Heart left ventricle (tissue), 16 donors: Measurements from ENCODE around the gene CITED2. TPM values are rescaled to one million over a fixed set of nuclear protein-coding genes. Genes with fewer than 3 reads are reported as not detected.

Experiments
- ATAC-seq, 4 donors: fragments of 200-7000 bp; cut with Tn5 transposase; one replicate each; pipeline ENCODE4 v1.9.1; 2020 to 2022; ENCODE audit warnings: moderate library complexity in 4 of 4, mild to moderate bottlenecking in 3 of 4, moderate number of reproducible peaks in 1 of 4
- DNase-seq, 5 donors: peaks; one replicate each; pipeline ENCODE4 v3.0.0-alpha.2; 2020
- H3K27ac ChIP-seq, 12 donors: fragments of 200-600 bp; sonication (generic) in 4 of 12; one replicate each; pipeline versions ENCODE4 v1.5.0 to v1.8.0; 2016 to 2022; ENCODE audit warnings: mild to moderate bottlenecking in 2 of 12
- H3K27me3 ChIP-seq, 9 donors: fragments of 200-600 bp; sonication (generic) in 2 of 9; one replicate each; pipeline versions ENCODE4 v1.5.1 to v1.8.0; 2016 to 2022; ENCODE audit warnings: mild to moderate bottlenecking in 3 of 9
- H3K36me3 ChIP-seq, 9 donors: fragments of 200-600 bp; sonication (generic) in 2 of 9; one replicate each; pipeline versions ENCODE4 v1.5.0 to v1.8.0; 2018 to 2022; ENCODE audit warnings: mild to moderate bottlenecking in 2 of 9
- H3K4me1 ChIP-seq, 12 donors: fragments of 200-600 bp; sonication (generic) in 4 of 12; one replicate each; pipeline versions ENCODE4 v1.5.0 to v1.8.0; 2016 to 2022; ENCODE audit warnings: mild to moderate bottlenecking in 3 of 12
- H3K4me3 ChIP-seq, 12 donors: fragments of 200-600 bp; sonication (generic) in 4 of 12; one replicate each; pipeline versions ENCODE4 v1.5.0 to v1.8.0; 2017 to 2022; ENCODE audit warnings: mild to moderate bottlenecking in 9 of 12, moderate library complexity in 4 of 12
- H3K9me3 ChIP-seq, 12 donors: fragments of 200-600 bp; sonication (generic) in 4 of 12; one replicate each; pipeline versions ENCODE4 v1.5.0 to v1.8.0; 2016 to 2022; ENCODE audit warnings: mild to moderate bottlenecking in 1 of 12
- POLR2A ChIP-seq, 2 donors: fragments of 450-650 bp; IDR thresholded peaks; one replicate each; pipeline ENCODE4 v1.6.1; 2017; ENCODE audit warnings: antibody characterized with exemption in 2 of 2, mild to moderate bottlenecking in 2 of 2, moderate library complexity in 2 of 2
- WGBS, 4 donors: extraction: QIAGEN DNeasy Blood & Tissue Kit in 2 of 4; methylation state at CpG; one replicate each; pipeline versions ENCODE4 v1.1.5 to v1.1.7; 2013 to 2018; 5-methylcytosine and 5-hydroxymethylcytosine counted together
- intact Hi-C, 10 donors: fragments of 100-400 bp; cut with DNase I; formaldehyde crosslinking; loops; one replicate each; pipeline versions ENCODE4 v1.11.1 to v1.14.2; 2022
- polyA plus RNA-seq, 2 donors: library from polyadenylated mRNA; stranded (reverse); fragments of 200-250 nt; gene quantifications; one replicate each; pipeline ENCODE4 v1.2.3, GENCODE V29; 2013
- total RNA-seq, 9 donors: library from RNA; depleted of rRNA in 2 of 9; stranded (reverse); fragments of >200 nt in 2 of 9; fragmentation: NEBNext Ultra II Directional in 3 of 9; extraction: Animal tissue kit (Norgen Biotek cat#: 25700) in 3 of 9; gene quantifications; one replicate each; pipeline versions ENCODE4 v1.1.0 to v1.2.4, GENCODE V29; 2016 to 2023
- TF ChIP-seq, protein P1 (sequence below), 12 donors: fragments of 200-600 bp; sonication (generic) in 4 of 12; IDR thresholded peaks; one replicate each; pipeline versions ENCODE4 v1.5.0 to v1.8.0; 2018 to 2022; ENCODE audit warnings: antibody characterized with exemption in 12 of 12, mild to moderate bottlenecking in 5 of 12
- donor health status: ischemic (EF 13 %, LVEDD 7.1; RV severe dilation, severe dysfunction).
- donor health status: healthy with polysubstance abuse.
- donor health status: DM: no; HTN: yes; CAD: no.
- donor health status: DM: no; HTN: no; CAD: no.
- donor health status: ischemic (EF 25% LVEDD 6.9; RV normal size, moderate dysfunction).
- donor health status: ischemic (EF 25% LVEDD 5.7; RV mildly dilated, moderate dysfunction).
- donor health status: healthy.
- donor health status: DM: yes; HTN: yes; CAD: no.
- donor health status: ischemic (EF 35%, LVEDD 5.7; RV mildly dilated, moderate dysfunction).
- donor health status: nonischemic (EF 11% LVEDD 7.7; RV severe dilation, severe dysfunction).
- donor health status: DM: yes; HTN: yes; CAD: no.
- donor health status: PGD.
- donor health status: ischemic (EF 29% LVEDD 5.4; RV normal size, mild dysfunction).
- donor health status: nonischemic (EF 23%, LVEDD 6.1; RV moderate dilation, normal function).

CITED2 gene
- total and polyA plus RNA-seq, 11 donors = 13.0 to 233 (median 149) TPM

DNA sequence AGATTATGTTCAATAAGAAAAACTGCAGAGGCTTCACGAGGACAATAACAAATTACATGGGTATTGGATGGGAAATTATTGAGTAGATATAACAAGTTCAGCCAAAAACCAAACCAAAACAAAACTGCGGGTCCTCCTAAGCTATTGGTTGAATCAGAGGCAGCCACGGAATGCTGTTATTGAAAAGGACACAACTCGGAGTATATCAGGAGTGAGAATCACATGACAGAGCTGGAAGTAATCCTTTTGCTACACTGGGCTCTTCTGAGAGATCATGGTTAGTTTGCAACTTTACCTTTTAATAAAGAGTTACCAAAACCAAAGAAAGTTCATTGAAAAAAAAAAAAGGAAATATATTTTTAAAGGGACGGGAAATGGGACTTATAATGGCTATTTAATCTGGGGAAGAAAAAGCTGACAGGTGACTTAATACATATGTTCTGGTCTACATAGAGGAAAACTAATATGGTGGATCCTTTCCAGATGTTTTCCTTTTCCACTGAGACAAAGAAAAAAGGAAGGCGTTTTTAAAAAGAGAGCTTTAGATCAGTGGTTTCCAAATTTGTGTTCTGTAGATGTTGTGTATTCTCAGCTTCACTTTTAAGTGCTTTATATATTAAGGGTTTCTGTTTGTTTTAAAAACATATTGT, 6.9 kb upstream of the CITED2 start:
- Histone ChIP-seq H3K27me3 (no peaks in the 10 kb centered on the region), H3K27ac (peak overlapping the region in 1 of 12 donors; percentile 23), H3K4me1 (peaks cover 0 to 15% (median 3%) of the 10 kb centered on the region in 12 donors), H3K36me3 (no peaks in the 10 kb centered on the region), H3K9me3 (peaks cover 0 to 4% (median 0%) of the 10 kb centered on the region in 12 donors), H3K4me3 (no peak overlapping the region)
- intact Hi-C loops = no loop called here
- WGBS, 4 donors = 50 to 56% (median 53%) methylated on average over 6 of the region's 6 CpGs
- TF ChIP-seq, protein P1, sequence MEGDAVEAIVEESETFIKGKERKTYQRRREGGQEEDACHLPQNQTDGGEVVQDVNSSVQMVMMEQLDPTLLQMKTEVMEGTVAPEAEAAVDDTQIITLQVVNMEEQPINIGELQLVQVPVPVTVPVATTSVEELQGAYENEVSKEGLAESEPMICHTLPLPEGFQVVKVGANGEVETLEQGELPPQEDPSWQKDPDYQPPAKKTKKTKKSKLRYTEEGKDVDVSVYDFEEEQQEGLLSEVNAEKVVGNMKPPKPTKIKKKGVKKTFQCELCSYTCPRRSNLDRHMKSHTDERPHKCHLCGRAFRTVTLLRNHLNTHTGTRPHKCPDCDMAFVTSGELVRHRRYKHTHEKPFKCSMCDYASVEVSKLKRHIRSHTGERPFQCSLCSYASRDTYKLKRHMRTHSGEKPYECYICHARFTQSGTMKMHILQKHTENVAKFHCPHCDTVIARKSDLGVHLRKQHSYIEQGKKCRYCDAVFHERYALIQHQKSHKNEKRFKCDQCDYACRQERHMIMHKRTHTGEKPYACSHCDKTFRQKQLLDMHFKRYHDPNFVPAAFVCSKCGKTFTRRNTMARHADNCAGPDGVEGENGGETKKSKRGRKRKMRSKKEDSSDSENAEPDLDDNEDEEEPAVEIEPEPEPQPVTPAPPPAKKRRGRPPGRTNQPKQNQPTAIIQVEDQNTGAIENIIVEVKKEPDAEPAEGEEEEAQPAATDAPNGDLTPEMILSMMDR (IDR thresholded peaks at IDR 0.05) = no peak
- TF ChIP-seq POLR2A (IDR thresholded peaks at IDR 0.05) = no peak
- DNase-seq (no peak), ATAC-seq (no peak)

DNA sequence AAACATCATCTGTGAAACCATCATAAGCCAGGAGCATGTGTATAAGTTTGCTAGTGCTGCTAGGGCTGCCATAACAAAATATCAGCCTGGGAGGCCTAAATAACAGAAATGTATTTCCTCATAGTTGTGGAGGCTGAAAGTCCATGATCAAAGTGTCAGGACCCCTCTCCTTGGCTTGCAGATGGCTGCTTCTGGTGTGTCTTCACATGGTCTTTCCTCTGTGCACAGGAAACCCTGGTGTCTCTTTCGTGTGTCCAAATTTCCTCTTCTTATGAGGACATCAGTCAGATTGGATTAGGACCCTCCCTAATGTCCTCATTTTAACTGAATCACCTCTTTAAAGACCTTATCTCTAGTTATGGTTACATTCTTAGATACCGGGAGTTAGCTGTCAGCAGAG, 6.2 kb upstream of the CITED2 start:
- WGBS, 4 donors = 65 to 81% (median 73%) methylated on average over 2 of the region's 2 CpGs

DNA sequence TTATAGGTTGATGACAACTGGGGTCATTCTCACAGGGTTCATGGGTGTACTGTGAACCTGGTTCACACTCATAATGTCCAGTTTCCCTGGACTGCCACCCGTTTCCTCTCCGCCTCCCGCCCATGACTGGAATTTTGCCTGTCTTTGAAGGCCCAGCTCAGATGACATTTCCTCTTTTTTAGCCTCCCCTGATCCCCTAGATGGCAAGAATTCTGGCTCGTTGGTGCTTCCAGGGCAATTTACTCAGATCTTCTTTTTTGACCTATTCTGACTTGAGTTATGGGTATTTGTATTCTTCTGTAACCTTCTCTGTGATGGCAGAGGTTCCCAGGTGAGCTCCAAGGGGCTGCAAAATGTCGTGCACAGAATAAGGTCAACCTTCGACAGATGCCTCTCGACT, 5.7 kb upstream of the CITED2 start:
- 90 to 93% (median 91%) methylated on average over 7 of the region's 7 CpGs for WGBS, 4 donors

More for the DNA sequence above, 6.2 kb upstream of the CITED2 start:
- no peaks in the 10 kb centered on the region for H3K36me3 ChIP-seq
- intact Hi-C loops = no loop called here
- no peaks in the 10 kb centered on the region for H3K27me3 ChIP-seq
- H3K4me3 ChIP-seq = no peak overlapping the region
- ATAC-seq = no peak
- no peak for DNase-seq
- H3K9me3 ChIP-seq = peaks cover 0 to 4% (median 0%) of the 10 kb centered on the region in 12 donors
- H3K27ac ChIP-seq = no peak overlapping the region
- H3K4me1 ChIP-seq = peaks cover 0 to 20% (median 6%) of the 10 kb centered on the region in 12 donors
- TF ChIP-seq, protein P1 (IDR thresholded peaks at IDR 0.05) = no peak
- TF ChIP-seq POLR2A (IDR thresholded peaks at IDR 0.05) = no peak

DNA sequence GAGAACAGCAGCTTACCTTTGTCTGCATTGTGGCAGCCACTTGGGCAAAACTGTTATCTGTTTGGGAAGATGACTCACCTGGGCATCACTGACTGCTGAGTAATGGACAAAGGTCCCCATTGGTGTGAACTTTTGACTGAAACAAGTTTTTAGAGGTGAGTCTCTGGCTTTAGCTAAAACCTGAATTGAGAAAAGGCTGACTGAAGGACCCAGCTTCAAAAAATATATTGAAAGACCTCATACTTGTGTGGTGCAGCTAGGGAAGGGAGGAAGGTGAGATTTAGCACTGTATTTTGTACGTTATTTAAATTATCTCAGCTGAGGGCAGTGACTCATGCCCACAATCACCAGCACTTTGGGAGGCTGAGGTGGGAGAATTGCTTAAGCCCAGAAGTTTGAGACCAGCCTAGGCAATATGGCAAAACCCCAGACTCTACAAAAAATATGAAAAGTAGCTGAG, 4.5 kb upstream of the CITED2 start:
- intact Hi-C loops = loop anchor here (5.0 to 10.0 kb wide), 17 partner anchors 128 to 1546 kb away; no protein-coding TSS in a partner anchor
- DNase-seq (no peak), ATAC-seq (no peak)
- Histone ChIP-seq H3K27me3 (no peaks in the 10 kb centered on the region), H3K9me3 (peaks cover 0 to 4% (median 0%) of the 10 kb centered on the region in 12 donors), H3K4me1 (peaks cover 0 to 20% (median 6%) of the 10 kb centered on the region in 12 donors), H3K4me3 (no peak overlapping the region), H3K27ac (no peak overlapping the region), H3K36me3 (no peaks in the 10 kb centered on the region)
- 97 to 100% (median 99%) methylated on average over 1 of the region's 1 CpG for WGBS, 4 donors
- no peak for TF ChIP-seq POLR2A (IDR thresholded peaks at IDR 0.05)
- TF ChIP-seq, protein P1 (IDR thresholded peaks at IDR 0.05) = no peak

More for the DNA sequence above, 5.7 kb upstream of the CITED2 start:
- no peak for DNase-seq
- H3K27ac ChIP-seq = no peak overlapping the region
- ATAC-seq = no peak
- intact Hi-C loops = no loop called here
- H3K9me3 ChIP-seq = peaks cover 0 to 4% (median 0%) of the 10 kb centered on the region in 12 donors
- H3K36me3 ChIP-seq = no peaks in the 10 kb centered on the region
- no peak overlapping the region for H3K4me3 ChIP-seq
- peaks cover 0 to 20% (median 6%) of the 10 kb centered on the region in 12 donors for H3K4me1 ChIP-seq
- no peaks in the 10 kb centered on the region for H3K27me3 ChIP-seq
- TF ChIP-seq POLR2A (IDR thresholded peaks at IDR 0.05) = no peak
